H1 (cell line): Measurements from ENCODE around the gene OTUD5. TPM values are rescaled to one million over a fixed set of nuclear protein-coding genes. Genes with fewer than 3 reads are reported as not detected.
"Not testable (repeated sequence)": the region's sequence is repeated elsewhere in the genome, so short reads cannot be mapped to it uniquely, and the experiment has no call there.

Experiments
- CTCF ChIA-PET: fragments of 300-600 bp; sonication (Branson Sonifier 250); formaldehyde crosslinking; loops from one replicate; lab custom pipeline; 2021; ENCODE audit not compliant: partially characterized antibody; lab: Charles Lee
- POLR2A ChIA-PET: fragments of 300-600 bp; sonication (Branson Sonifier 250); formaldehyde crosslinking; loops from one replicate; lab custom pipeline; 2021; ENCODE audit warnings: inconsistent platforms; ENCODE audit not compliant: partially characterized antibody; lab: Charles Lee
- DNase-seq, 2 experiments: peaks; one replicate each; pipeline versions ENCODE4 v3.0.0 to v3.0.0-alpha.2; 2010 to 2022; ENCODE audit warnings: low spot score in 2 of 2, low read depth in 1 of 2, mixed read lengths in 1 of 2
- FAIRE-seq: peaks from 2 replicates; lab custom pipeline; 2011; peaks lifted over from hg19 to GRCh38; lab: Jason Lieb, UNC
- H2AFZ ChIP-seq: 2 replicates; pipeline ENCODE4 v1.8.1; 2012; ENCODE audit warnings: low read length, inconsistent platforms
- H2AK5ac ChIP-seq: 2 replicates; pipeline ENCODE4 v1.6.1; 2013; ENCODE audit warnings: low read depth, low read length
- H2BK120ac ChIP-seq: replicated peaks from 2 replicates; pipeline ENCODE3; 2013; ENCODE audit warnings: low read depth, low read length, inconsistent platforms
- H2BK12ac ChIP-seq: 2 replicates; pipeline ENCODE4 v1.6.1; 2013; ENCODE audit warnings: low read depth, low read length
- H2BK15ac ChIP-seq: 2 replicates; pipeline ENCODE4 v1.6.1; 2013; ENCODE audit warnings: low read length
- H2BK20ac ChIP-seq: 2 replicates; pipeline ENCODE4 v1.6.1; 2013; ENCODE audit warnings: low read length
- H2BK5ac ChIP-seq: 2 replicates; pipeline ENCODE4 v1.6.1; 2013; ENCODE audit warnings: low read depth, low read length
- H3K14ac ChIP-seq: 2 replicates; pipeline ENCODE4 v1.6.1; 2013; ENCODE audit warnings: inconsistent platforms; ENCODE audit not compliant: insufficient read length
- H3K18ac ChIP-seq: 2 replicates; pipeline ENCODE4 v1.6.1; 2013; ENCODE audit warnings: low read length; ENCODE audit errors: extremely low read depth
- H3K23ac ChIP-seq: 2 replicates; pipeline ENCODE4 v1.6.1; 2013; ENCODE audit warnings: inconsistent platforms; ENCODE audit not compliant: insufficient read length
- H3K23me2 ChIP-seq: 2 replicates; pipeline ENCODE4 v1.6.1; 2013; ENCODE audit warnings: low read depth, low read length
- H3K27ac ChIP-seq: 2 replicates; pipeline ENCODE4 v1.6.1; 2011; ENCODE audit warnings: low read depth, low read length, inconsistent platforms
- H3K27me3 ChIP-seq, 4 experiments: replicated peaks in 1 of 4; 1 replicate in 1 of 4; 2 replicates in 3 of 4; pipeline versions ENCODE4 v1.6.1 to v1.8.1; 2011 to 2013; ENCODE audit warnings: low read length in 3 of 4, mild to moderate bottlenecking in 3 of 4, inconsistent platforms in 2 of 4, mixed read lengths in 2 of 4, moderate library complexity in 1 of 4; ENCODE audit not compliant: control insufficient read depth in 3 of 4, insufficient read depth in 3 of 4; ENCODE audit errors: extremely low read depth in 1 of 4
- H3K36me3 ChIP-seq, 4 experiments: 2 replicates each; pipeline versions ENCODE4 v1.6.1 to v1.8.1; 2011 to 2013; ENCODE audit warnings: mild to moderate bottlenecking in 4 of 4, low read length in 3 of 4, moderate library complexity in 2 of 4, control low read depth in 1 of 4, inconsistent platforms in 1 of 4; ENCODE audit not compliant: insufficient read depth in 4 of 4, control insufficient read depth in 2 of 4
- H3K4ac ChIP-seq: replicated peaks from 2 replicates; pipeline ENCODE3; 2013; ENCODE audit warnings: low read length, low read depth, mixed read lengths, inconsistent platforms; ENCODE audit not compliant: insufficient read length
- H3K4me1 ChIP-seq, 4 experiments: replicated peaks in 1 of 4; 1 replicate in 1 of 4; 2 replicates in 3 of 4; pipeline versions ENCODE4 v1.6.1 to v1.8.1; 2011 to 2013; ENCODE audit warnings: low read length in 3 of 4, inconsistent platforms in 2 of 4, mixed read lengths in 1 of 4; ENCODE audit not compliant: insufficient read depth in 4 of 4, control insufficient read depth in 3 of 4
- H3K4me2 ChIP-seq, 2 experiments: 2 replicates each; pipeline versions ENCODE4 v1.6.1 to v1.8.1; 2011 to 2013; ENCODE audit warnings: low read depth in 2 of 2, low read length in 2 of 2, control low read depth in 1 of 2, inconsistent platforms in 1 of 2, mild to moderate bottlenecking in 1 of 2; ENCODE audit not compliant: insufficient read depth in 1 of 2
- H3K4me3 ChIP-seq, 4 experiments: fragments of 200-600, 300-600 bp in 1 of 4; sonication (generic), shearing (Covaris generic), sonication (Bioruptor Twin) in 1 of 4; 2 replicates each; pipeline versions ENCODE4 v1.5.1 to v1.8.1; 2011 to 2016; ENCODE audit warnings: low read length in 4 of 4, low read depth in 3 of 4, control low read depth in 2 of 4, inconsistent platforms in 2 of 4, mild to moderate bottlenecking in 2 of 4, mixed read lengths in 1 of 4, moderate library complexity in 1 of 4; ENCODE audit not compliant: insufficient read depth in 2 of 4; ENCODE audit errors: extremely low read depth in 1 of 4
- H3K56ac ChIP-seq: replicated peaks from 2 replicates; pipeline ENCODE3; 2013; ENCODE audit warnings: low read depth, mild to moderate bottlenecking, mixed read lengths, low read length, inconsistent platforms; ENCODE audit not compliant: insufficient read length
- H3K79me1 ChIP-seq: 2 replicates; pipeline ENCODE4 v1.6.1; 2013; ENCODE audit warnings: low read depth, low read length, control low read depth
- H3K79me2 ChIP-seq, 2 experiments: 2 replicates each; pipeline versions ENCODE4 v1.6.1 to v1.8.1; 2012 to 2013; ENCODE audit warnings: low read length in 2 of 2, mild to moderate bottlenecking in 2 of 2, inconsistent platforms in 1 of 2; ENCODE audit not compliant: insufficient read depth in 2 of 2, control insufficient read depth in 1 of 2
- H3K9ac ChIP-seq, 4 experiments: replicated peaks in 1 of 4; 1 replicate in 1 of 4; 2 replicates in 3 of 4; pipeline versions ENCODE4 v1.6.1 to v1.8.1; 2011 to 2013; ENCODE audit warnings: low read depth in 3 of 4, low read length in 3 of 4, control low read depth in 2 of 4, mild to moderate bottlenecking in 2 of 4, moderate library complexity in 2 of 4, inconsistent platforms in 1 of 4; ENCODE audit errors: extremely low read depth in 1 of 4
- H3K9me3 ChIP-seq, 2 experiments: 2 replicates each; pipeline versions ENCODE4 v1.6.1 to v1.8.1; 2012 to 2013; ENCODE audit warnings: mild to moderate bottlenecking in 2 of 2, moderate library complexity in 2 of 2, control low read depth in 1 of 2, inconsistent platforms in 1 of 2, low read depth in 1 of 2, low read length in 1 of 2, mixed read lengths in 1 of 2; ENCODE audit not compliant: insufficient read depth in 2 of 2
- H4K20me1 ChIP-seq, 2 experiments: replicated peaks in 1 of 2; 2 replicates each; pipeline versions ENCODE3 to v1.8.1; 2011 to 2013; ENCODE audit warnings: inconsistent platforms in 2 of 2, low read length in 2 of 2, mild to moderate bottlenecking in 1 of 2; ENCODE audit not compliant: insufficient read depth in 2 of 2, control insufficient read depth in 1 of 2
- H4K5ac ChIP-seq: 2 replicates; pipeline ENCODE4 v1.6.1; 2013; ENCODE audit warnings: low read length, low read depth, mixed read lengths, inconsistent platforms; ENCODE audit not compliant: insufficient read length
- H4K8ac ChIP-seq: 2 replicates; pipeline ENCODE4 v1.8.0; 2013; ENCODE audit warnings: mild to moderate bottlenecking, moderate library complexity, low read length, inconsistent platforms; ENCODE audit not compliant: insufficient read depth; ENCODE audit errors: extremely low read depth
- H4K91ac ChIP-seq: replicated peaks from 2 replicates; pipeline ENCODE3; 2013; ENCODE audit warnings: low read length, mixed read lengths, inconsistent platforms; ENCODE audit not compliant: insufficient read length
- WGBS, 2 experiments: shearing (Covaris generic) in 1 of 2; methylation state at CpG; one replicate each; pipeline versions ENCODE4 v1.1.6 to v1.1.7; 2013 to 2015; ENCODE audit warnings: low lambda C conversion rate in 2 of 2, mixed read lengths in 2 of 2, inconsistent platforms in 1 of 2, low coverage in 1 of 2, missing lambda C conversion rate in 1 of 2; ENCODE audit not compliant: insufficient replicate concordance in 2 of 2, insufficient coverage in 1 of 2, insufficient read length in 1 of 2; ENCODE audit errors: extremely low coverage in 1 of 2, missing lambda C conversion rate in 1 of 2; 5-methylcytosine and 5-hydroxymethylcytosine counted together
- polyA plus RNA-seq, 7 experiments: library from polyadenylated mRNA; depleted of rRNA in 3 of 7; stranded (reverse) in 5 of 7; unstranded in 2 of 7; fragments of >200 nt in 5 of 7; fragments of 200-250 nt in 2 of 7; gene quantifications; 1 replicate in 5 of 7; 2 replicates in 1 of 7; 4 replicates in 1 of 7; pipeline versions ENCODE4 v1.2.1 to v1.2.3, GENCODE V29; 2011 to 2013; ENCODE audit warnings: missing spikeins in 2 of 7, mixed read lengths in 2 of 7
- total RNA-seq: library from RNA; stranded (reverse); fragmentation: NEBNext Ultra II Directional; extraction: Animal tissue kit (Norgen Biotek cat#: 25700); gene quantifications from 2 replicates; pipeline ENCODE4 v1.2.1, GENCODE V29; 2021

The OTUD5 gene
- total and polyA plus RNA-seq, 2 of the 8 experiments (the other 6 are each of a cell fraction or from before 2014, with no cell fraction given): 46.3 to 53.5 TPM

DNA sequence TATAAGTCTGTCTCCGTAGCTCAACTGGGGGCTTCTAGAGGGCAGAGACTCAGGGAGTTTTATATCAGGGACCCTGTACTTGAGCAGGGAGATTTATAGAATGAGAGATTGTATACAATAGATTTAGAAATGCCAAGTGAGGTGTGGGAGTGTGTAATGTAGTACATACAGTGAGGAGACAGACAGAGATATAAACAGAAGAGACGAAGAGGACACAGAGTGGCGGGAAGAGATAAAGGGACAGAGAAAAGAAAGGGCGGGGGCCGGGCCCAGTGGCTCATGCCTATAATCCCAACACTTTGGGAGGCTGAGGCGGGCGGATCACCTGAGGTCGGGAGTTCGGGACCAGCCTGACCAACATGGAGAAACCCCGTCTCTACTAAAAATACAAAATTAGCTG, 22.9 kb upstream of the OTUD5 start:
- H3K9ac ChIP-seq, H3K14ac ChIP-seq, FAIRE-seq, H4K91ac ChIP-seq, H2BK20ac ChIP-seq, H3K4me1 ChIP-seq, H3K27me3 ChIP-seq, H2BK12ac ChIP-seq, H2AFZ ChIP-seq, H2BK5ac ChIP-seq, H3K18ac ChIP-seq, H3K9me3 ChIP-seq, H2AK5ac ChIP-seq, H4K8ac ChIP-seq, H3K79me1 ChIP-seq, H2BK15ac ChIP-seq, H4K5ac ChIP-seq, DNase-seq, H3K4ac ChIP-seq, H3K23ac ChIP-seq, H3K27ac ChIP-seq, H3K4me2 ChIP-seq, H3K56ac ChIP-seq, H2BK120ac ChIP-seq, H3K4me3 ChIP-seq, H4K20me1 ChIP-seq, H3K79me2 ChIP-seq, H3K23me2 ChIP-seq, CTCF ChIA-PET: not testable (repeated sequence)
- POLR2A ChIA-PET: interaction anchor here (3.7 kb wide), 1 partner anchor 14 kb away, joined by 11 read pairs; no protein-coding TSS in a partner anchor
- 100% methylated on average over 3 of the region's 10 CpGs; no CpG with 5 or more reads in 1 of the 2 experiments for WGBS, 2 experiments
- H3K36me3 ChIP-seq: peaks cover 7 to 67% (median 42%) of the 10 kb centered on the region in 4 experiments; a peak in 6 of 8 replicates
